WTC11 (cell line): Measurements from ENCODE around the gene OR2G3. TPM values are rescaled to one million over a fixed set of nuclear protein-coding genes. Genes with fewer than 3 reads are reported as not detected.

Source experiments
- ATAC-seq: fragments of 200-7000 bp; cut with Tn5 transposase; 2 replicates; pipeline ENCODE4 v1.10.0; 2021; ENCODE audit warnings: mild to moderate bottlenecking, moderate library complexity
- CTCF ChIA-PET: fragments of 300-600 bp; sonication (Branson Sonifier 250); formaldehyde crosslinking; loops from one replicate; lab custom pipeline; 2021; ENCODE audit warnings: antibody characterized with exemption; lab: Charles Lee
- POLR2A ChIA-PET: fragments of 350-600 bp; sonication (Branson Sonifier 250); formaldehyde crosslinking; loops from one replicate; lab custom pipeline; 2021; ENCODE audit warnings: antibody characterized with exemption; lab: Charles Lee
- DNase-seq: peaks from one replicate; pipeline ENCODE4 v3.0.0; 2021; ENCODE audit warnings: low spot score
- H3K27ac Mint-ChIP-seq: 2 replicates; pipeline ENCODE4 v1.8.0; 2021; ENCODE audit warnings: mixed read lengths
- H3K27me3 Mint-ChIP-seq: 2 replicates; pipeline ENCODE4 v1.8.0; 2021; ENCODE audit warnings: low read depth, mild to moderate bottlenecking, moderate library complexity, mixed read lengths
- H3K36me3 Mint-ChIP-seq: 2 replicates; pipeline ENCODE4 v1.8.0; 2021; ENCODE audit warnings: mixed read lengths
- H3K4me1 Mint-ChIP-seq: 2 replicates; pipeline ENCODE4 v1.8.0; 2022; ENCODE audit warnings: mixed read lengths
- H3K4me3 Mint-ChIP-seq: 2 replicates; pipeline ENCODE4 v1.8.0; 2021; ENCODE audit warnings: mild to moderate bottlenecking, moderate library complexity, mixed read lengths
- H3K9me3 Mint-ChIP-seq: 2 replicates; pipeline ENCODE4 v1.8.0; 2021; ENCODE audit warnings: mixed read lengths
- ATF6 ChIP-seq: sonication (generic); formaldehyde crosslinking; IDR thresholded peaks from 2 replicates; pipeline ENCODE4 v1.8.1; 2023; ENCODE audit warnings: mild to moderate bottlenecking, missing genetic modification reagents
- CBFB ChIP-seq: sonication (generic); formaldehyde crosslinking; IDR thresholded peaks from 2 replicates; pipeline ENCODE4 v1.8.1; 2022; ENCODE audit warnings: mild to moderate bottlenecking, low read depth, missing genetic modification reagents
- CDX4 ChIP-seq: fragments of 250-450 bp; sonication (Bioruptor Pico); IDR thresholded peaks from 2 replicates; pipeline ENCODE4 v1.9.0; 2021; ENCODE audit warnings: moderate library complexity, mild to moderate bottlenecking, inconsistent platforms, borderline replicate concordance
- FOXP1 ChIP-seq: sonication (generic); formaldehyde crosslinking; IDR thresholded peaks from 2 replicates; pipeline ENCODE4 v1.8.0; 2022; ENCODE audit warnings: missing genetic modification reagents, mild to moderate bottlenecking, moderate library complexity, borderline replicate concordance
- FOXP4 ChIP-seq: sonication (generic); formaldehyde crosslinking; IDR thresholded peaks from 2 replicates; pipeline ENCODE4 v1.8.0; 2022; ENCODE audit warnings: mild to moderate bottlenecking, missing genetic modification reagents
- GRHL2 ChIP-seq: fragments of 250-450 bp; sonication (Bioruptor Pico); IDR thresholded peaks from 2 replicates; pipeline ENCODE4 v1.8.0; 2022; ENCODE audit warnings: mild to moderate bottlenecking, moderate library complexity; ENCODE audit not compliant: insufficient replicate concordance, severe bottlenecking
- GTF2I ChIP-seq: fragments of 250-450 bp; sonication (Bioruptor Pico); conservative IDR thresholded peaks from 2 replicates; pipeline ENCODE4 v1.4.0; 2021; ENCODE audit warnings: mild to moderate bottlenecking
- JAZF1 ChIP-seq: fragments of 250-450 bp; sonication (Bioruptor Pico); IDR thresholded peaks from 2 replicates; pipeline ENCODE4 v1.9.0; 2021; ENCODE audit warnings: moderate library complexity, mild to moderate bottlenecking, inconsistent platforms
- NFYB ChIP-seq: sonication (generic); formaldehyde crosslinking; conservative IDR thresholded peaks from 2 replicates; pipeline ENCODE4 v1.8.0; 2022; ENCODE audit warnings: low read depth, missing genetic modification reagents
- NR3C1 ChIP-seq: sonication (generic); formaldehyde crosslinking; conservative IDR thresholded peaks from 2 replicates; pipeline ENCODE4 v1.8.1; 2023; ENCODE audit warnings: low read depth, mild to moderate bottlenecking, missing genetic modification reagents
- PRDM15 ChIP-seq: sonication (generic); formaldehyde crosslinking; IDR thresholded peaks from 2 replicates; pipeline ENCODE4 v1.8.0; 2022; ENCODE audit warnings: missing genetic modification reagents
- SMAD4 ChIP-seq: sonication (generic); formaldehyde crosslinking; IDR thresholded peaks from 2 replicates; pipeline ENCODE4 v1.8.0; 2022; ENCODE audit warnings: mild to moderate bottlenecking, missing genetic modification reagents
- SOX15 ChIP-seq: fragments of 250-450 bp; sonication (Bioruptor Pico); IDR thresholded peaks from 2 replicates; pipeline ENCODE4 v1.9.0; 2021; ENCODE audit warnings: mild to moderate bottlenecking
- TEAD1 ChIP-seq: sonication (generic); formaldehyde crosslinking; IDR thresholded peaks from 2 replicates; pipeline ENCODE4 v1.8.0; 2022; ENCODE audit warnings: mild to moderate bottlenecking, missing genetic modification reagents
- ZNF121 ChIP-seq: sonication (generic); formaldehyde crosslinking; IDR thresholded peaks from 2 replicates; pipeline ENCODE4 v1.8.0; 2023; ENCODE audit warnings: missing genetic modification reagents
- ZNF232 ChIP-seq: sonication (generic); formaldehyde crosslinking; IDR thresholded peaks from 2 replicates; pipeline ENCODE4 v1.8.0; 2022; ENCODE audit warnings: mild to moderate bottlenecking, missing genetic modification reagents
- ZNF263 ChIP-seq: sonication (generic); formaldehyde crosslinking; IDR thresholded peaks from 2 replicates; pipeline ENCODE4 v1.8.1; 2022; ENCODE audit warnings: low read depth, mild to moderate bottlenecking, moderate library complexity, missing genetic modification reagents
- total RNA-seq: library from RNA; stranded (reverse); gene quantifications from 3 replicates; pipeline ENCODE4 v1.2.3, GENCODE V29; 2021

The OR2G3 gene
- total RNA-seq, 1 experiment from 2014 or later: not detected

- CTCF ChIA-PET: no interaction called here
These were observed 9.2 kb downstream of the OR2G3 start for GRCh38 chr1:247614625-247615024.

More at GRCh38 chr1:247614625-247615024, 9.2 kb downstream of the OR2G3 start:
- H3K4me3 Mint-ChIP-seq: no peak overlapping the region
- H3K36me3 Mint-ChIP-seq: no peaks in the 10 kb centered on the region
- TF ChIP-seq FOXP4 (no peak), SMAD4 (CRISPR knock-in tag) (no peak), ZNF121 (CRISPR knock-in tag) (no peak), JAZF1 (CRISPR knock-in tag) (no peak), GTF2I (CRISPR knock-in tag) (no peak), NFYB (CRISPR knock-in tag) (no peak), GRHL2 (no peak), CDX4 (CRISPR knock-in tag) (no peak), NR3C1 (CRISPR knock-in tag) (no peak), ATF6 (CRISPR knock-in tag) (no peak), ZNF232 (CRISPR knock-in tag) (no peak), ZNF263 (CRISPR knock-in tag) (no peak), CBFB (CRISPR knock-in tag) (no peak), FOXP1 (CRISPR knock-in tag) (no peak), TEAD1 (no peak), PRDM15 (CRISPR knock-in tag) (no peak), SOX15 (no peak)
- peaks cover 8% of the 10 kb centered on the region for H3K9me3 Mint-ChIP-seq
- H3K4me1 Mint-ChIP-seq: no peaks in the 10 kb centered on the region
- DNase-seq: no peak
- no peak overlapping the region for H3K27ac Mint-ChIP-seq
- no peak for ATAC-seq
- POLR2A ChIA-PET: no interaction called here
- no peaks in the 10 kb centered on the region; the same call in 1 of the 2 replicates for H3K27me3 Mint-ChIP-seq
